Fibroblast of skin of right quadriceps (primary cell): ENCODE measurements around the gene RAB42.

Experiments used
- DNase-seq: peaks from one replicate; pipeline ENCODE4 v3.0.0-alpha.2; 2013

The RAB42 gene, protein sequence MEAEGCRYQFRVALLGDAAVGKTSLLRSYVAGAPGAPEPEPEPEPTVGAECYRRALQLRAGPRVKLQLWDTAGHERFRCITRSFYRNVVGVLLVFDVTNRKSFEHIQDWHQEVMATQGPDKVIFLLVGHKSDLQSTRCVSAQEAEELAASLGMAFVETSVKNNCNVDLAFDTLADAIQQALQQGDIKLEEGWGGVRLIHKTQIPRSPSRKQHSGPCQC

DNA sequence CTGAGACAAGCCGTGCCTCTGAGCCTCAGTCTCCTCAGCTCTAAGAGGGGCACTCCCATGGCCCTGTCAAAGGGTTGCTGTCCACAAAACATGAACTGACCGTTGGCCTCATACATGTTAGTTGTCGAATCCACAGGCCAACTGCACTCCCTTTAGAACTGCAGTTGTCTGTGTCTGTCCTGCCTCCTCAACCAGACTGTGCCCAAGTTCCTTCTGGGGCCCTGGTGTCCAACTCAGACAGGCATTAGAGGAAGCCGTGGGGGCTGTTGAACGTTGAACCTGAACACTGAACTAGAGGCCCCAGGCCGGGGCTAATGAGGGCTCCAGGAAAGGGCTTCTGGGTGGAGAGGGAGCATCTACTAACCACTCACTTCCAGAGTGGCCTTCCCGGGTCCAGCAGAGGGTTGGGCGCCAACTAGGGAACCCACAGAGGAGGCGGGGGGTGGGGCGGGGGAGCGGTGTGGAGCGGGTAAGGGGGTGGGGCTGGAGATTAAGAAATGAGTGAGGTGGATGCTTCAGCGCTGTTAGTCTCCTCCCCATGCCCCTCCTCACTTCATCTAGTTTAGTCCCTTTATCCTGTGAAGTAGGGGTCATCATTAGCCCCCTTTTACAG is at the start of gene RAB42:
Gene RAB42 (plus strand): TSS at position 558 of the 613 bp plus-strand sequence. CDS start 247 bp downstream, outside the sequence.
- DNase-seq = peak; percentile 38

DNA sequence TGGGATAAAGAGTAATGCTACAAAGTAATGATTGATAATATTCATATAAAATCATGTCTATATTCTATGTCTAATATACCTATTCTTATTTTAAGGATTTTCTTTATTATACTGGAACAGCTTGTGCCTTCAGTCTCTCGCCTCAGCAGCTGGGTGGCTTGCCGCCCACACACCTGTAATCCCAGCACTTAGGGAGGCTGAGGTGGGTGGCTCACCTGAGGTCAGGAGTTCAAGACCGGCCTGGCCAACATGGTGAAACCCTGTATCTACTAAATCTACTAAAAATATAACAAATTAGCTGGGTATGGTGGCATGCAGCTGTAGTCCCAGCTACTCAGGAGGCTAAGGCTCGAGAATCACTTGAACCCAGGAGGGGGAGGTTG is 46.8 kb upstream of the RAB42 start:
- no peak for DNase-seq

DNA sequence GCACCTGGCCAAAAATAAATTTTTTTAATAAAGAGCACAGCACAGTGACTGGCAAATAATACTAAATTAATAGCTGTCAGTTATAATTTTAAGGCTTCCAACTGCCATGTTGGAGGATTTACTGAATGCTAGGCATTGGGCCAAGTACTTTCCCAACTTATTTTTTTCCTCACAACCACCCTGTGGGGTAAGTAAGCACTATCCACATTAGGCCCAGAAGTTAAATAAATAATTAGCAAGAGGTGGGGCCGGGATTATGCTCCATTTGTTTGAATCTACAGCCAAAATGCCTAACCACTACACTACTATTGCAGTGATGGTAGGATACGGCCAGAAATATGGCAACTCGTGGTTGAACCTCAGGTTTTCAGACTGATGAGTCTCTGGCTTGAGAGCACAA is 43.7 kb upstream of the RAB42 start:
- peak; percentile 3 for DNase-seq

DNA sequence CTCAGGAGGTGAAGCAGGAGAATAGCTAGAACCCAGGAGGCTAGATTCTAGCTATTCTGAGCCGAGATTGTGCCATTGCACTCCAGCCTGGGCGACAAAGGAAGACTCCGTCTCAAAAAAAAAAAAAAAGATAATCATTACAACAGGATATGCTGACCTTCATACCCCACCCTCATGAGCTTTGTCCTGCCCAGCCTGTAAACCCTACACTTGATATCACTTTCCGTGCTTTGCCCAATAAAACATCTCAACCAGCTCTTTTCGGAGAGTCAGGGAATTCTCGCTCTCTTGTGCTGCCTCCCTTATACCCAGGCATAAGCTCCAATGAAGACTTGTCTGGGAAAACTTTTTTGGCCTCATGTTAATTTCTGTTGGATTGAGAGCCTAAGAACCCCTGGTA is 40.7 kb upstream of the RAB42 start:
- no peak for DNase-seq

DNA sequence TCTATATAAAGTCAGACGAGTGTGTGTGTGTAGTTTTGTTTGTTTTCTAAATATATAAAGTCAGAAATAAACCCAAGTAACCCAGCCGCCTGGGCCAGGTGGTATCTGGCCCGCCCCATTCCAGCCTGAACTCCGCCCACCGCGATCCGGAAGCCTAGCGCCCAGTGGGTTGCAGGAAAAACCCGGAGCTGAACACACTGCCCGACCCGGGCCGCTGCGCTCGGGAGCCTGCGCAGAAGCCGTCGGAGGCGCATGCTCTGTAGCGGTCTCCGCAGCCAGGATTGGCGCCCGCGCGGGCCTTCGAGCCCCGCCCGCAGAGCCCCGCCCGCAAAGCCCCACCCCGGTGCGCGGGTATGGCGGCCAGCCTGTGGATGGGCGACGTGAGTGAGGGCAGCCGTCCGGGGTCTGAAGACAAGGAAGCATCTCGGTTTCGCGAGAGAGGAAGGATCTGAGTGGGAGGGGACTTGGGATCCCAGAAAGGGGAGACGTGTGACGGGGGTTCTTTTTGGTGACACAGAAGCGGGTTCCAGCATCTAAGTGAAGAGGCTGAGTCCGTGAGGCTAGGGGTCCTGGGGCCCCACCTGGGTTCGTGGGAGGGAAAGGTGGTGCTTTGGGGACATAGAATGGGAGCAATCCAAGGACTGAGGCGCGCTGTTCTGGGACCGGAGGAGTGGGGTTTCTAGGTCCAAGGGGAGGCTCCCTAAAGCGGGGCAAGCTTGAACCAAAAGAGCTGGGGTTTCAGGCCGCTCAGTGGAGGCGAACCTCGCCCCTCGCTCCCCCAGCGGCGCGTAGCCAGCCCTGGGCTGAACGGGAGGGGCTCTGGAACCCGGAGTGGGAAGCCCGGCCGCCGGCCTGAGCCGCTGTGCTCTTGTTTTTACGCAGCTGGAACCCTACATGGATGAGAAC is 39.1 kb upstream of the RAB42 start, which contains the start of gene TRNAU1AP:
Gene TRNAU1AP (plus strand): TSS at position 328 of the 906 bp plus-strand sequence. CDS start 26 bp downstream, at position 354.
- DNase-seq = peak; percentile 95

DNA sequence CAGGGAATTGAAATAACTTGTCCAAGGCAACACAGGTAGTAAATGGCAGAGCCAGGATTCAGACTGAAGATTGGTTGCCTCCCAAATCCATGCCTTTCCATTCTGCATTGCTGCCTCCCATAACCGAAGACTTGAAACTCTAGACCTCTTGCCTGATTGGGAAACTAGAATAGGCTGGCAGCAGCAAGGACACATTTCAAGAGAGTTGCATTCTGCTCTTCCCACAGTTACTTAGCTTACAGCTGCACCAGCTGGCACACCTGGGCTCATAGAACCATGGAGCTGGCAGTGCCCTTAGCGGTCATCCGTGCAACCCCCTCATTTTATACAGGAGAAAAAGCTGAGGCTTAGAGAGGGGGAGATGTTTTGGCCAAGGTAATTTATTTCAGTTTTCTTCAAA is 31.2 kb upstream of the RAB42 start:
- no peak for DNase-seq

DNA sequence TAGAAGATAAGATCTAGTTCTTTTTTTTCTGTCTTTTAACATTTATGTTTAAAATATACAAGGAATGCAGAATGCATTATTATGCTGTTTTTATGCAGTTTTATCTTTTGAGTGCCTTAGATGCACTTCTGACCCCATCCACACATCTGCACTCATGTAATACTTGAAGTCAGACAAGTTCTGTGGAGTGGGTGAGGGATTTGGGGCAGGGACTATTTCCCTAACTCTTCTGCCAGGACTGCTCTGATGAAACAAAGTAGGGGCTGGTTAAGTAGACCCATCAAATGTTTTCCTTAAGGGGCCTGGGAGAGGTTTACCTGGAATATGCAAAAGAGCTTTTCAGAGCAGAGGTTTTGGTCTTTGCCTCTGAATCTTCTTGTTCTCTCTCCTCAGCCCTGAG is 27.8 kb upstream of the RAB42 start:
- DNase-seq = no peak

DNA sequence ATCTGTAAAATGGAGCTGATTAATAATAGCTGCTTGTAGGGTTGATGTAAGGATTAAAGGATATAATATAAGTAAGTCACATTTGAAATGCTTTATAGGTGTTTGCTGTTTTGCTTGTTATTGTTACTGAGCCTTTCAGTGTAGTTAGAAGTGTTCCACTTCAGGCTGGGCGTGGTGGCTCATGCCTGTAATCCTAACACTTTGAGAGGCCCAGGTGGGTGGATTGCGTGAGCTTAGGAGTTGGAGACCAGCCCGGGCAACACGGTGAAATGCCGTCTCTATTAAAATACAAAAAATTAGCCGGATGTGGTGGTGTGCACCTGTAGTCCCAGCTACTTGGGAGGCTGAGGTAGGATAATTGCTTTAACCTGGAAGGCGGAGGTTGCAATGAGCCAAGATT is 27.0 kb upstream of the RAB42 start:
- no peak for DNase-seq

DNA sequence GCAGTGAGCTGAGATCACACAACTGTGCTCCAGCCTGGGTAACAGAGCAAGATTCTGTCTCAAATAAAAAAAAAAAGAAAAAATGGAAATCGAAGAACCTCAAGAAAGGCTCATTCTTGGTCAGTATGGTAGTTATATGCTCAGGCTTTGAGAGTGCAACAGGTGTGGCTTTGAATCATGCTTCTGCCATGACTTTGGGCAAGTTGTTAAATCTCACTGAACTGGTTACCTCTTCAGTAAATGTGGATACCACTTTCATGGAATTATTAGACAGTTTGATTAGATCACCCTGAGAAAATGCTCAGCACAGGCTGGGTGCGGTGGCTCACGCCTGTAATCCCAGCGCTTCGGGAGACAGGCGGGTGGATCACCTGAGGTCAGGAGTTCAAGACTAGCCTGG is 26.3 kb upstream of the RAB42 start:
- no peak for DNase-seq

DNA sequence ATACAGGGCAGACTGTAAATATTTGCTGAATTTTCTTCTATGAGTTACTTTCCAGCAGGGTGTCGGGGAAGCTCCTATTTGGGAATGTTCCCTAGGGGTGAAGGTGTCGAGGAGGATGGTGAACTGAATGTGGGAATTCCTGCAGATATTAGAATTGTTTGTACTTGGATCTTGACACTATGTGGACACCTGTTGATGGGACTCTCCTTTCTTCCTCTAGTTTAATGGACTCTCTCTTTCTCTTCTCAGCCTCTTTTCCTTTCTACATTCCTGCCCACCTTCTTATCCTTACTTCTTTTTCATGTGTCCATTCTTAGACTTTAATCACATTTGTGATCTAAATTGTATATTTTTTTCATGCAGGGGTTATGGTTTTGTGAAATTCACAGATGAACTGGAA is 25.1 kb upstream of the RAB42 start:
- DNase-seq = no peak

DNA sequence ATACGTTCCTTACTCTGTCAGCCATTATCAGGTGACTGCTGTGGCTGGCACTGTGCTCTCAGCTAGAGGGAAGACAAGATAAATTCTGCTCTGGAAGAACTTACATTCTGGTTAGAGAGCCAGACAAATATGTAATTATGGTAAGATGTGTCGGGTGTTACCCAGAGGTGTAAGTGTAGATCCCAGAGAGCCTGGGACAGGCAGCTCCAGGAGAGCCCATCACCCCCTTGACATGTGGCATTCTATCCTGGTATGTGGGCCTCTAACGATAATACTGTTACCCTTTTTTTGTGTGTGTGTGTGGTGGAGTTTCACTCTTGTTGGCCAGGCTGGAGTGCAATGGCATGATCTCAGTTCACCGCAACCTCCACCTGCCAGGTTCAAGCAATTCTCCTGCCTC is 20.2 kb upstream of the RAB42 start:
- DNase-seq = no peak

DNA sequence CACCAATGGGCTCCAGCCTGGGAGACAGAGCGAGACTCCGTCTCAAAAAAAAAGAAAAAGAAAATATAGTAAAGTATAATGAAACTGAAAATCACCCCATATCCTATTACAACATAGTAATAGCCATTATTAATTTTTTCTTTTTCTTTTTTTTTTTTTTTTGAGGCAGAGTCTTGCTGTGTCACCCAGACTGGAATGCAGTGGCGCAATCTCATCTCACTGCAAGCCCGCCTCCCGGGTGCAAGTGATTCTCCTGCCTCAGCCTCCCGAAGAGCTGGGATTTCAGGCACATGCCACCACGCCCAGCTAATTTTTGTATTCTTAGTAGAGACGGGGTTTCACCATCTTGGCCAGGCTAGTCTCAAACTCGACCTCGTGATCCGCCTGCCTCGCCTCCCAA is 19.2 kb upstream of the RAB42 start:
- DNase-seq = peak; percentile 59

DNA sequence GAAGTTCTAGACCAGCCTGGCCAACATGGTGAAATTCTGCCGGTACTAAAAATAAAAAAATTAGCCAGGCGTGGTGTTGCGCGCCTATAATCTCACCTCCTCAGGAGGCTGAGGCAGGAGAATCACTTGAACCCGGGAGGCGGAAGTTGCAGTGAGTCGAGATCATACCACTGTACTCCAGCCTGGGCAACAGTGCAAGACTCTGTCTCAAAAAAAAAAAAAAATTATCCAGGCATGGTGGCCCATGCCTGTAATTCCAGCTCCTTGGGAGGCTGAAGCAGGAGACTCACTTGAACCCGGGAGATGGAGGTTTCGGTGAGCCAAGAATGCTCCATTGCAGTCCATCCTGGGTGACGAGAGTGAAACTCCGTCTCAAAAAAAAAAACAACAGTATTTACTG is 18.5 kb upstream of the RAB42 start:
- DNase-seq = no peak

DNA sequence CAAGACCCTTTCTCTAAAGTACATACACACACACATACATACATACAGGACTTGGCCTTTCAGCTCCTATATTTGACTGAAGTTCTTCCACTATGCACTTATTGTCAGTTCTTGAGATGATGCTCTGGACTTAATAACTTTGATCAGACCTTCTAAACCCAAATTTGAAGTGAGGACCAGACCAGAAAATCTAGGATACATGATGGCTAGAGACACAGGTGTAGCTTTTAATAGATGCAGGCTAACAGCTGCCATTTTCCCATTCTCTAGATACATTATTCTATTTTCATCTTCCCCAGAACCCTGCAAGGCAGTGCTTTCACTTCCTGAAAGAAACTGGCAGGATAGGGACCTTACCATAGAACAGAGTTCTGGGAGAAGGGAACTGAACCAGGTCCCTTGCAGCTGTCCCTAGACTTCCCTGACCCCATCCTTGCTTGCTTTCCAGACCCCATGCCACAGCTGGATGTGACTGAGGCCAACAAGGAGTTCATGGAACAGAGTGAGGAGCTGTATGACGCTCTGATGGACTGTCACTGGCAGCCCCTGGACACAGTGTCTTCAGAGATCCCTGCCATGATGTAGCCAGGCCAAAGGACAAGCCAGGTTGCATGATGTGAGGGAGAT is 14.9 kb upstream of the RAB42 start:
- no peak for DNase-seq

DNA sequence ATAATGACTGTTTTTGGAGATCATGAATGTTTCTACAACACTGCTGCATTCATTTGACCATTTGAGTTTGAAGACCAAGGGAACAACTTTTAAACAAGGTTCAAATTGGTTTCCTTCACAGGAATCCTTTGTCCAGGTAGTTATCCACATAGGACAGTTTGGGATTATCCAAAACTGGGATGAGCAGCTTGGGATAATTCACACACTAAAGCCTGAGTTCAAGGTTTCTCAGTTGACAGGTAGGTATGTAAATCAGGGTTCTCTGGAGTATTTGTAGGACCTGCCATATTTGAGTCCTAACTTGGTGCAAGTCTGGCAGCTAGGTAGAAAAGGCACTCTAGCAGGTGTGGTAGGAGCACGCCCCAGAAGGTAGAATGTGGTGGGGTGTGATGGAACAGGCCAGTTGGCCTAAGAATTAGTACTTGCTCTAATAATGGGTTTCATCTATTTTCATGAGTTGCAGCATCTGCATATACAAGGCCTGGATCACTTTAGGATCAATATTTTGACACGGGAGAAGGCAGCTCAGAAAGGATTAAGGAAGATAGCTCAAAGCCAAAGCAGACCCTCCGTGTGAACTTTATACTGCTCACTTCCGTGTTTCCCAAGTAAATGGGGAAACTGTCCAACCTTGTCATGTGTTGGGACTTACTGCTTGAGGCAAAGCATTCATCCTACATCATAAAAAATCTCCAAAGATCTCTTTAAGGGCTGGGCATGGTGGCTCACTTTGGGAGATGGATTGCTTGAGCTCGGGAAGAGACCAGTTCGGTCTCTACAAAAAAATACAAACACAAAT is 14.1 kb upstream of the RAB42 start:
- DNase-seq = no peak

DNA sequence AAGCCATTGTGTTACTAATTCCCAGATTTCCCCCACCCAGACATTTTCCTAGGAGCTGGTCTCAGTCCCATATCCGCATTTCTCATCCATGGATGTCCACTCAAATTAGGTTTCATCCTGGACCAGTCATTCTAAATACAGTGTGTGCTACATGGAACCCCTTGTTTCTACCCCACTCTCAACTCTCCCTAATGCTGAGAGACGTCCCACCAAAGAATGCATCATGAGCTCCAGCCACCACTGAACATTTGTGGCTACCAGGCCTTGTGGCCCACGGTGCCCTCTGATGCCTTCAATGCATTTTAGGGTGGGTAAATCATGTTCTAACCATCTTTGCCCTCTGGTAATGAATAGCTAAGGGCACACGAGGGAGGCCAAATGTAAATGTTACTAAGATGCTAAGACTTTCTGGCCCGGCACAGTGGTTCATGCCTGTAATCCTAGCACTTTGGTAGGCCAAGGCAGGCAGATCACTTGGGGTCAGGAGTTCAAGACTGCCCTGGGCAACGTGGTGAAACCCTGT is 13.3 kb upstream of the RAB42 start:
- no peak for DNase-seq

DNA sequence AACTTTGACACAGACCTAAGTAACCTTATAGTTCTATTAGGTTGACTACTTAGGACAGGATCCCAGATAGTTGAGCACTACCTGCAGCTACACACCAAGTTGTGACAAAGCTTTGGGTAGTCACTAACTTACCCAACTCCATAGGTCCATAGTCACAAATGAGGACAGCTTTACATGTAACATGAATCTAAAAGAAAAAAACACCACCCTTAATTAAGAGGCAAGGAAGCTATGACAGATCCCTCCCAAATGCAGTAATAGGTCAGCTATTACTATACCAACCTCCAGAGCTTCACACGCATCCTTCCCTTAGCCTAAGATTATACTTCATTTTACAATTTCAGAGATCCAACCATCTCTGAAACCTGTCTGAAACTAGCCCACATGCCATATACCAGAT is 12.7 kb upstream of the RAB42 start:
- no peak for DNase-seq

DNA sequence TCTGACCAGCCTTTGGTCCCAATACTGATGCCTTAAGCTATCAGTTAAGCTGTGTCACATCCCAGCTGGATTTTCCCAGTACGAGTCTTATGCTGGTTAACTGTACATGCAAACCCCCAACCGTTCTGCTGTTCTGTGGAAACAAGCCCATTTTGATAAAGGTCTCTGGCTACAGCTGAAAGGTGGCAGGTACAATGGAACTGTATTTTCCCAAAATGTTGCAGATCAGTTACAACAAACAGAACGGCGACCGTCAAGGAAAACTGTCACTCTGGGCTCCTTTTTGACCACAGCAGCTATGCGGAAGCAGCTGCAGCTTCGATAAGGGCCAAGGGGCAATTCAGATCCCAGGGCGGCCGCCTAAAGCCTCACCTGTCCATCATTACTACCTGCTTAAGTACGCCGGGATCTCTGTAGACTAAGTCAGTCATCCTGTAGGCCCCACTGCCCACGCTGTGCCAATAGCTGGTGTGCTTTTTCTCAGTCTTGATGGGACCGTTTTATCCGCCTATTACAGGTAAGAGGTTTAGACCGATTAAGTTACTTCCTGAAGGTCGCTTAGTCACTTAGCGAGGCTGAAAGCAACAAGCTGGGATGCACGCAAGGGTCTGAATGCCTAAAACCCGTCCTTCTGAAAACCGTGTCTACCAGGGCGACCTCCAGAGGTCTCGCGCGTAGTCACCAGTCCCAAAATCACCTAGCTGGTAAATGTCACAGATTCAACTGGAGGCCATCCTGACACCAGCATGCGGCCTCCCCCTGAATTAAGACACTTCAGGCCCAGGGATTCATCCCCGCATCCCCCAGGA is 11.1 kb upstream of the RAB42 start:
- DNase-seq = peak; percentile 37

DNA sequence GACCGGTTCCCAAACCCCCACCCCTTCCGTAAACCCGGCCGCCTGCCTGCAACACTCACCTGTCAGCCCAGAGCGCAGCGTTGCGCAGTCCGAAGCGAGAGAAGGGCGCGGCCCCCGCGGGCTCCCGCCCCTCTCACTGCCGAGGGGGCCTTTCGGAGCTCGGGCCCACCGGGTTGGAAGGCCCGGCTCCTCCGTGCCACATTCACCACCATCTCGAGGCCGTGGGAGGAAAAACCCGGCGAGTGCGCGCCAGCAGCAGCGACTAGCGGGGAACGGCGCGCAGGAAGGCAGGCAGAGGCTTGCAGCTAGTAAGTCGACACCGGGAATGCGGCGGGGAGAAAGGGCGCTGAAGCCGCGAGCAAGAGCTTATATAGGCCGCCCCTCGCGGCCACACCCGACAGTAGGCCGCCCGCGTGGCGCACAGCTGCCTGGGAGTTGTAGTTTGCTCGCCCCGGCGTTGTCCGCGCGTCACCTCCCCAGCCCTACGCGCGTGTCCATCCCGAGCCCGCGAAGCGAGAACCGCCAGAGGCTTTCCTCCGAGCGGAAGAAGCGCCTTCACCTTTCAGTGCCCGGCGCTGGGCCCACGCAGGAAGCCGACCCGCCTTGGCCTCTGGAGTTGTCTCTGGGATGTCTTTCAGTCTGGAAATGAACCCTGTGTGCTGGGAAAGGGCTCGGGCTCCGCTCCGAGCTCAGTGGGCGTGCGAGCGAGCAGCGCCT is 10.4 kb upstream of the RAB42 start:
- peak; percentile 95 for DNase-seq

DNA sequence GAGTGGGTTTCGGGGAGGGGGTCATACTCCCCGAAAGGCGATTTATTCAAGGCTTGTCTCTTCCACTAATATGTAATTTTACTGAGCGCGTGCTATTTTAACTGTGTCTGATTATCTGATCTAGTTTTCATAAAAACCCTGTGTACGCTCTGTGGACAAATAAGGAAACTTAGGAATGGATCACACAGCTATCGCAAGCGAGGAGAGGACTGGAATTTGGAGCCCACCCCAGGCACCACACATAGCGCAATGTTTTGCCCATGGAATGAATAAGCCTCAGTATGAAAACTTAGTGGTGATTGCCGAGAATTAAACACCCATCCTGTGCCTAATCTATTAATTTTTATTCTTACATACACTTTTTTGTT is 9.8 kb upstream of the RAB42 start:
- DNase-seq = peak; percentile 55
